NCI-H1417 (cell line): ENCODE measurements around the gene NOXA1.
"Not testable (repeated sequence)": the region's sequence is repeated elsewhere in the genome, so short reads cannot be mapped to it uniquely, and the experiment has no call there.

Experiments used
- DNase-seq, 3 experiments: peaks; one replicate each; lab custom pipeline; 2025; lab: John Stamatoyannopoulos, UW

The NOXA1 gene

DNA sequence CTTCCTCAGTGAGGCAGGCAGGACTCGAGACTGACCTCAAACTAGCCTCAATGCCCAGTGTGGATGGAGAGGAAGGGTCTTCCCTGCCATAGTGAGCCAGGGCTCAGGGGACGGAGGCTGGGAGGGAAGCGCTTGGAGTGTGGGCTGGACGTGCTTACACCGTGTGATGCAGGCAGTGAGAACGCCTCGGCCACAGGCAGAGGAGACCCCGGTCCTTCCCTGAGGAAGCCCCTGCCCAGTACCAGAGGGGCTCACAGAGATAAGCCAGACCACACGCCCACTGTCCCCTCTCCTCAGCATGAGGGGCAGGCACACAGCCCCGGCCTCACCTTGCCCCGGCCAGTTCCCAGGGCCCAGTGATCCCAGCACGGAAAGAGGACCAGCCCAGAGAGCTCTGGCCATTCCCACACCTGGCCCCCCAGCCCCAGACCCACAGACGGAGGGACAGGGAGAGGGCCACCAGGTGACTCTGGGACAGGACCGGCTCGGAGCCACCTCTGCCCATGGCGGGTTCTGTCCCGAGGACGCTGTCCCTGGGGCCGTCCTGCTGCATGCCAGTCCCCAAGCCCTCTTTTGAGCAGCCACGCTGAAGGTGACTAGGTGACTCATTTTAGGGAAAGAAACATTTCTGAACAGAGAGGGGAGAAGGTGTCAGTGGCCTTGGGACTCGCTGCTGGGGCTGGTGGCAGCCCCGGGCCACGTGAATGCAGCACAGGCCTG lies 42.0 kb downstream of the NOXA1 start:
- no peak for DNase-seq

- DNase-seq = no peak
Observed at GRCh38 chr9:137465720-137466388, 42.7 kb downstream of the NOXA1 start.

- not testable (repeated sequence) for DNase-seq
Observed at GRCh38 chr9:137466389-137467085, 43.3 kb downstream of the NOXA1 start.

DNA sequence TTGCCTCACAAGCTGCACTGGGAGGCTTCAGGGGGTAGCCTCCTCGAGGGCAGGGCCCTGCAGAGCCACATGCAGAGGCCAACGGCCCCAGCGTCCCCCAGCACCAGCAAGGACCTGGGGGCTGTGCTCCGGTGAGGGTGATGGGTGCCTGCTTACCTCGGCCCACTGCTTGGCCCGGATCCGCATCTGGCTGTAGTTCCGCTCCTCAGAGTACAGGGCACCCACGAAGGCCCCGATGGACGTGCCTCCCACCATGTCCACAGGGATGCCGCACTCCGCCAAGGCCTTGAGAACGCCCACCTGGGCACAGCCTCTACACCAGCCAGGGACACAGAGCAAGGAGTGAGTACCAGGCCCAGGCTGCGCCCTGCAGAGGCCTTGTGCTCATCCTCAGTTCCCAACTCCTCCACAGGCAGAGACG lies 44.0 kb downstream of the NOXA1 start:
- DNase-seq = no peak

DNA sequence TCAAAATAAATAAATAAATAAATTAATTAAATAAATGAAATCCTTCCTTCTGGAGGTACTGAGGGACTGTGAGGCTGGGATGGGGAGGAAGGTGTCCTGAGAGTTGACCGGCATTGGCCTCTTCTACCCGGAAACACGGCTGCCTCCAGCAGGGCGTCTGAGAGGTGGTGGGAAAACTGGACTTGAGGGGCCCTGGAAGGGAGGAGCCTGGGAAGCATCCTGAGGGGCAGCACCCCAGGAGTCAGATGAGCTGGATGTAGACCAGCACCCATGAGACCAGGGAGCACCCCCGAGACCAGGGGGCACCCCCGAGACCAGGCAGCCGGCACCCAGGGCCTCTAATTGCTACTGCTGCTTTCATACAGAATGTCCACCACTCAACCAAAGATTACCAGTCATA lies 44.7 kb downstream of the NOXA1 start:
- DNase-seq = no peak

DNA sequence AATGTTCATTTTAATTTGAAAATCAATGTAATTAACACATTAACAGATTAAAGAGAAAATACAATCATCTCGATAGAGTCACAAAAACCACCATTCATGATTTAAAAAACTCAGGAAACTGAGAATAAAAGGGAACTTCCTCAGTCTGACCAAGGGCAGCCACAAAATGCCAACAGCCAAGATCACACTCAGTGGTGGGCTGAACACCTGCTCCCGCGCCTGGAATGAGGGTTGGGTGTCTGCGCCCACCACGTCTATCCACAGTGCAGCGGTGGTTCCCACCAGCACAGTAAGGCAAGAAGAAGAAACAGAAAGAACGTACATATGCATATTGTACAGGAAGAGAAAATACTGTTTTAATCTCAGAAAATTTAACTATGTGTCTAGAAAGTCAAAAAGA lies 47.6 kb downstream of the NOXA1 start:
- no peak for DNase-seq

GRCh38 chr9:137474271-137474670 lies 51.1 kb downstream of the NOXA1 start:
- DNase-seq = no peak

GRCh38 chr9:137475666-137476065 lies 52.5 kb downstream of the NOXA1 start:
- no peak for DNase-seq

- no peak for DNase-seq
Observed at GRCh38 chr9:137476856-137477255, 53.7 kb downstream of the NOXA1 start.

DNA sequence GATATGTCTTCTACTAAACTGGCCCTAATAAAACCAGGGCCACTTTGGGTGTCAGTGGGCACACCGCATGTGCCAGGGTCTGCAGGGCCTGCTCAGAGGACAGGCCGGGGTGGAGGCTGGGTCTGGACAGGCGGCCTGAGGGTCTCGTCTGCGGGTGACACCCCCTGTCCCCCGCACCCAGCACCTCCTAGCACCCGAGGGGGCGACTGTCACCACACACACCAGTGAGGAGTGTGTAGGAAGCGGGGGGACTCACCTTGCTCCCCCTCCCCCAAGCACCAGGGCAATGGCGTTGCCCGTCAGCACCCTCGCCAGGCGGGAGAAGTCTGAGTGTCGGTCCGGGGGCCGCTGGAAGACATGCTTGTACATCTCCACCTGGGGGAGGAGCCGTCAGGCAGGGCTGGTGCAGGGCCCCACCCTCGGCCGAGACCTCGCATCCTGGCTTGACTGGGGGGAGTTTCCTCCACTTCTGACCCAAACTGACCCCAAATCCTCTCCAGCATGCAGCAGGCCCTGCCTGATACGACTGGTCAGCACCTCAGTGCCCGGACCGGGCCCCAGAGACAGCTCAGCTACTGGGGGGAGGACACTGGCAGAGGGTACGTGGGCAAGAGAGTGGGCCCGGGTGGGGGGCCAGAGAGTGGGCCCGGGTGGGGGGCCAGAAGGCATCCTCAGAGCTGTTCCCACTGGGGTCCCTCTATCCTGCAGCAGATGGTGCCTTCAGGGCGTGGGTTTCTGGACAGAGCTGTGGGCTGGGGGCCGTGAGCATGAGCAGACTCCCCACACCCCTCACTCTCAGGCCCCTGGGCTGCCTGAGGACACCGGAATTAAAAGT lies 54.8 kb downstream of the NOXA1 start:
- DNase-seq = no peak

- no peak for DNase-seq
Observed at GRCh38 chr9:137478613-137478961, 55.4 kb downstream of the NOXA1 start.

GRCh38 chr9:137478962-137479861 lies 56.0 kb downstream of the NOXA1 start:
- peak in 2 of 3 experiments; percentile 85 to 87 for DNase-seq

DNA sequence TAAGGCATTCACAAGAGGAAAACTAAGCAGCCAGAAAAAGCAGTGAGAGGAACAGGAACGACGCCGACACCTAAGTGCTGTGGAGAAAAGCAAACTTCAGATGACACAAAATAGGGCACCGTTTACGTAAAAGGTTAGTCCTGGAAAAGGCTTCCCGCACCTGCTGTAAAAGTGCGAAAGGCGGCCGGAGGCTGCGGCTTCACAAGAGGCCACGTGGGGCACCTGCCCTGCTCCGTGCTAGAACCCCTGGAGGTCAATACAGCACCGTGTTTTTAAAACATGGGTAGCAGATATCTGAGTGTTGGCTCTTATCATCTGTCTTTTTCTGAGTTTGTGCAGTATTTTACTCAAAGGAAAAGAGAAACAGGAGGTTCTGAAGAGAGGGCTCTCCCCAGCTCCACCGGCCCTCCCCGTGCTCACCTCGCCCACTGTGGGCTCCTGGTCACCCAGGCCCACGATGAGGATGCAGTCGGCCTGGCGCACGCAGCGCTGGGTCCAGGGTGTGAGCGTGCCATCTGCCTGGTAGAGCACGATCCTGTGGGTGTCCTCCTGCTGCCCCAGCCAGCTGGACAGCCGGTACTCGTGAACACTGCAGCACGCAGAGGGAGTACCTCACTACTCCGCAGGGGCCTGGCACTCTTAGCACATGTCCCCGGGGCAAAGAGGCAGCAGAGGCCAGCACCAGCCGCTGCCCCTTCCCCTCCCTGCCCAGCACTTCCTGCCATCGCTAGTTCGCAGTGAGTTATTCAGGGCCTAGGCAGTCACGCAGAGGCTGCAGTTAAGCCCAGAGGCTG lies 56.9 kb downstream of the NOXA1 start:
- peak in 2 of 3 experiments; percentile 76 to 84 for DNase-seq

GRCh38 chr9:137480686-137481683 lies 57.8 kb downstream of the NOXA1 start:
- no peak for DNase-seq

DNA sequence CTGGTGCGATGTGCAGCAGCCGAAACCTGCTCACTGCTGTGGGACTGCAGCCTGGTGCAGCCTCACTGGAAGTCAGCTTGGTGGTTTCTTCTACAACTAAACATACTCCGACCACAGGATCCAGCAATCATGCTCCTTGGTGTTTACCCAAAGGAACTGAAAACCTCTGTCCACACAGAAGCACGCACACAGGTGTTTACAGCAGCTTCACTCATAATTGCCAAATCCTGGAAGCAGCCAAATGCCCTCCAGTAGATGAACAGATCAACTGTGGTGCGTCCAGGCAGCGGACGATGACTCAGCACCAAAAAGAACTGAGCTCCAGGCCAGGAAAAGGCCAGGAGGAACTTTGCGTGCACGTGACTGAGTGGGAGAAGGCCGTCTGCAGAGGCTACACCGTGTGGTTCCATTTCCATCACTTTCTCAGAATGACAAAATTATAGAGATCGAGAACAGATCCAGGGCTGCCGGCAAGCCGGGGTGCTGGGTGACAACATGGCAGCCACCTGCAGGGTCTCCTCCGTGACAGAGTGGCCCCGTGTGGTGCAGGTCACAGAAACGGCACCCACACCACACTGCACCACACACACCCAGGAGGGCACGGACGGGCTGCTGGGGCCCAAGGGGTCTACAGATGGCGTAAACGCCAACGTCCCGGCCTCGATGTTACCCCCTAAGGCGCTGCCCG lies 59.0 kb downstream of the NOXA1 start:
- DNase-seq = peak in 1 of 3 experiments; percentile 19
